EH (cell line): Measurements from ENCODE around the gene HNF4A.

Experiments used
- DNase-seq: peaks from one replicate; pipeline ENCODE4 v3.0.0-alpha.2; 2015; ENCODE audit warnings: low read depth

HNF4A gene

DNA sequence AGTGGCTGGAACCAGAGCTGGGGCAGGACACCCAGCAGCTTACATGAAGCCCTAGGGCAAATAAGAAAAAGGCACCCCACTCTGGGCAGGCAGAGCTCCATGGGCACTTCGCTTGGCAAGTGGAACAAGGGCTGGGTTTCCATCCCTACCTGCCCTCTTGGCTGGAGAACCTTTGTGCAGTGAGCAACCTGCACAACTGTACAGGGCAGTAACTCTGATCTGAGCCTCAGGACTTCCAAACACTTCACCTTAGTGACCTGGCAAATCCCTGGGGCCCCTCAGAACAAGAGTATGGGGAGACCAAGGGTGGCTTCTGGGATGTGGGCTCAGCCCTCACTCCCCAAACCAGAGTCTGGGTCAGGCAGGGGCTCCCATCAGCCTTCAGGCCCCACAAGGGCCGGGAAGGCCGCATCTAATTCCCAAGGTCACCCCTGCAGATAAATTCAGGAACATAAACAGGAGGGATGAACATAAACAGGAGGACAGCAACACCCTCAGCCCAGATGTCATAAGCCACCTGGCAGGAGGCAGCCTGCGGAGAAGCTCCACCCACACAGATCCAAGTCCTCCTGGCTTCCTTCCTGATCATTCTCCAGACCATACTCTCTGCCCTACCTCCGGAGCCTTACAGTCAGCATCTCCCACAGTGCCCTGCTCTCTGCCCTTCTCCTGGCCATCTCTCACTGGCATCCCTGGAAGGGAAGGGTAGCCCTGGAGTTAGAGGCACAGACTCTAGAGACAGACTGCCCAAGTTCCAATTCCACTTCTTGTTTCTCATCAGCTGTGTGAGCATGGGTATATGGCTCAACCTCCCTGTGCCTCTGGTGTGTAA, 37.5 kb downstream of the HNF4A start:
- DNase-seq: no peak

- no peak for DNase-seq
Observed at GRCh38 chr20:44393608-44394451, 38.3 kb downstream of the HNF4A start.

GRCh38 chr20:44394452-44394701, 38.9 kb downstream of the HNF4A start:
- no peak for DNase-seq

DNA sequence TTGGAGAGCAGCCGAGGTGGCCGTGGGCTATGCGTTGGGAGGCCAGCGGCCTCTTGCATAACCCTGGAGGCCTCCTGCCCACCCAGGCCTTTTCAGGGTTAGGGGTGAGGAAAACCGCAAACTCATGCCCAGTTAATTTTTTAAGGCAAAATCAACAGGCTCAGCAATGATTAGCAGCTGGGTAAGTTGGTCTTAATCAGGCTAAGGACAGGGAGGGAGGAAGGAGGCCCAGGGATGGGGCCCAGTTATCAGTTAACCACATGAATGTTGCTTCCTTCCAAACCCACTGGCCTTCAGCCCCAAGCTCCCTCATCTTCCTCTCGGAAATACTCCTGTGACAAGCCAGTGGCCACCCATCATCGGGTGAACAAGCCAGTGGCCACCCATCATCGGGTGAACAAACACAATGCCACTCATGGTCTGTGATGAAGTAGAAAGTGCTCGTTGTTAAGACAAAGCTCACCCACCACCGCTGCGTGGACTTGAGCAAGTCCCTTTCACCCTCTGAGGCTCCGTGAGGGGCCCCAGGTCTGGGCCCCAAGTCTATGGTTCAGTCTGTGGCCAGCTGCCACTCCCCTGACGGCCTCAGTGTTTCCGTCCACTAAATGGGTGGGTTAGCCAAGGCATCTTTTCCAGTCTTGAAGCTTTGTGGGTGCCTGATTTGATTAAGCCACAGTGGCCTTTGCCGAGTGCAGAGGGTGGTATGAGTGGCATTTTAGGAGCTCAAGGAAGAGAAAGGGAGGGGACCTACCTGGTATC, 39.4 kb downstream of the HNF4A start:
- DNase-seq: no peak

- DNase-seq: no peak
Observed at GRCh38 chr20:44395461-44396340, 40.2 kb downstream of the HNF4A start.

DNA sequence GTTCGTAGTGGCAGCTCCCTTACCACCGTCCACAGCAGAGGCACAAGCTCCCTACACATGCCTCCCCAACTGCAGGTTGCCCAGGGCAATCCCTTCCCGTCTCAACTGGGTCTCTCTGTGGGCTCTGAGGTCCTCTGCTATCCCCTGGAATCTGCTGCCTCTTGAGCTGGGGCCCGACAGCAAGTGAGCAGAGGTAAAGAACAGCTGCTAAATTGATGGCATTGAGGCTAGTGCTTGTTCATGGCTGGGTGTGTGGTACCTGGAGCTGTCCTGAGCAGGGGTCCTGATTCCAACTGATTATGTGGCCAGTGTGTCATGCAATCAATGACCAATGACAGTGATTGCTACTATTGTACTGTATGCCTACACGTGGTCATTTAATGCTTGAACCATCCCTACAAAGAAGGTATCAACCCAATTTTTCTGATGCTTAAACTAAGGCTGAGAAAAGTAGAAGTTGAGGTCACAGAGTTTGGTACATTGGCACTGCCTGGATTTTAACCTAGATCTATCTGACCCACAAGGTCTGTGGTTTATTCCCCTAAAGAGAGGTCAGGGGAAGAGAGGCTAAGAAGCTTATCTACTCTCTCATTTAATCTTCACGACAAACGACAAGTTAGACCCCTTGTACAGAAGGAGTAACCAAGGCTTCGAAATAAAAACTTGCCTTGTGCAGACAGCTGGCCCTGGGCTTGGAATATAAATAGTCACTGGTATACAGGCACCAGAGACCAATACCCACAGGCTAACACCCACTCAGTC, 41.1 kb downstream of the HNF4A start:
- no peak for DNase-seq

GRCh38 chr20:44398335-44398734, 42.8 kb downstream of the HNF4A start:
- peak; percentile 53 for DNase-seq

GRCh38 chr20:44399446-44399845, 43.9 kb downstream of the HNF4A start:
- DNase-seq: no peak

DNA sequence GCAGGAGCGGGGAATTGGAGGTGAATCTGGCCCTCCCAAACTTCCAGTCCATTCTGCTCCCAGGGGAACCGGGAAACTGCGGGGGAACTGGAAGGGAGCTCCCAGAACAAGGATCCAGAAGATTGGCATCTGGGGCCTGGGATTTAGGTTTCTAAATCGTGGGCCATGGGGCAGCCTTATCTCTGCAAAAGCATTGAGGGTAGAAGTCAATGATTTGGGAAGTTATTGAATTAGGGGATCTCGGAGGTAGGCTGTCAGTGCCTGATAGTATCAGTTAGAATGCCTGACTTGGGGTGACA, 45.1 kb downstream of the HNF4A start:
- DNase-seq: no peak

DNA sequence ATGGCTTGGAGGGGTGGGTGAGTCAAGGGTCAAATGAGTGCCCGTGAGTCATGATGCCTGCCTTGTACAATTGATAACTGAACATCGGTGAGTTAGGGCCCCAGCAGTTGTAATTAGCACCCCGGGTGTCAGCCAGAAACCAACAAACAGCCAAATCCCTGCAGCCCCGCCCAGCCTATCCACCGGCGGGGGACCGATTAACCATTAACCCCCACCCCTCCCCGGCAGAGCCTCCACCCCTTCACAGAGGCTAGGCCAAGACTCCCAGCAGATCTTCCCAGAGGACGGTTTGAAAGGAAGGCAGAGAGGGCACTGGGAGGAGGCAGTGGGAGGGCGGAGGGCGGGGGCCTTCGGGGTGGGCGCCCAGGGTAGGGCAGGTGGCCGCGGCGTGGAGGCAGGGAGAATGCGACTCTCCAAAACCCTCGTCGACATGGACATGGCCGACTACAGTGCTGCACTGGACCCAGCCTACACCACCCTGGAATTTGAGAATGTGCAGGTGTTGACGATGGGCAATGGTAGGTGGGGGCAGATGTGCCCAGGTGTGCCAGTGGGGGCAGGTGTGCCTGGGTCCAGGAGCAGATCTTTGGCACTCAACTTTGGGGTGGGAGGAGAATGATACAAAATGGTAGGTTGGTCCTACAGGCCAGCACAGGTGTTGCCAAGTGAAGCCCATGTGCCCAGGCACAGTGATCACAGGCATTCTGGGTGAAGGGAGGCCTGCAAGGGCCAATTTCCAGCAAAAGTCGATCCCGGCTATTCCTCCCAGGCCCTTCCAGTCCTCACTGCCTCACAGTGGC, 45.7 kb downstream of the HNF4A start:
- no peak for DNase-seq

- no peak for DNase-seq
Observed at GRCh38 chr20:44401770-44402390, 46.4 kb downstream of the HNF4A start.

GRCh38 chr20:44402391-44403193, 47.1 kb downstream of the HNF4A start:
- DNase-seq: no peak

DNA sequence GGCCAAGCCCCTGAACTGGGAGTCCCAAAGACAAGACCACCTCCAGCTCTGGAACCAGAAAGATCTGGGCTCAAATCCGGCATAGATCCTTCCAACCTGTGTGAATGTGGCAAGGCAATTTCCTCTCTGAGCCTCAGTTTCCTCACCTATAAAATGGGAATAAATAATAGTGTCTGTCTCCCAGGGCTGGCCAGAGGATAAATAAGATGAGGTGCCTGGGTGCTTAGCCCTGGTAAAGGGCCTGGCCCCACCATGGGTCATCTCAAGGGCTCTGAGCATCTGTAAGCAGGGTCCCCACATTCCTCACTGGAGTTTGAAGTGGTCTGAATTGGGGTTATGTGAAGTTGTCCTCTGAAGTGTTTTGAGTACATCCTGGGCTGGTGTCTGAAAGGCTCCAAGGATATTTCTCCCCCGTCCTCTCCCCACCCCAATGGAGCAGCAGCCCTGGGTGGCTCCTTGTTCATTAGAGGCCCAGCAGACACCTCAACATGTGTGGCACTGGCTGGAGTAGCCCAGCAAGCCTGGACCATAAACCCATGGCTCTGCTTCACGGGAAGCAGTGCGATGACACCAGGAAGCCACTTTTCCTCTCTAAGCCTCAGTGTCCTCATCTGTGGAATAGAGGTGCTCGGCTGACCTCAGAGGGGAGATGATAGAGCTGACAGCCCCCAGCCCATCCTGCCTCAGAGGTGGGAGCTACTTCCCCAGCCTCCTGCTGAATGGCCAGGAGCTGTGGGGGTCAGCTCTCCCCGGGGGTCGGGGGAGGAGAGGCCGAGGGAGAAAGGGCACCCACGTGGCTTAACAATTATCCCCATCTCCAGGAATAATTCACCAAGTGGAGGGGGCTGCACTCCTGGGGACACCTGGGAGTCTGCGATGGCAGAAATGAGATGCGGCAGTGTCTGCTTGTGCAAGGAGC, 48.0 kb downstream of the HNF4A start:
- DNase-seq: no peak

DNA sequence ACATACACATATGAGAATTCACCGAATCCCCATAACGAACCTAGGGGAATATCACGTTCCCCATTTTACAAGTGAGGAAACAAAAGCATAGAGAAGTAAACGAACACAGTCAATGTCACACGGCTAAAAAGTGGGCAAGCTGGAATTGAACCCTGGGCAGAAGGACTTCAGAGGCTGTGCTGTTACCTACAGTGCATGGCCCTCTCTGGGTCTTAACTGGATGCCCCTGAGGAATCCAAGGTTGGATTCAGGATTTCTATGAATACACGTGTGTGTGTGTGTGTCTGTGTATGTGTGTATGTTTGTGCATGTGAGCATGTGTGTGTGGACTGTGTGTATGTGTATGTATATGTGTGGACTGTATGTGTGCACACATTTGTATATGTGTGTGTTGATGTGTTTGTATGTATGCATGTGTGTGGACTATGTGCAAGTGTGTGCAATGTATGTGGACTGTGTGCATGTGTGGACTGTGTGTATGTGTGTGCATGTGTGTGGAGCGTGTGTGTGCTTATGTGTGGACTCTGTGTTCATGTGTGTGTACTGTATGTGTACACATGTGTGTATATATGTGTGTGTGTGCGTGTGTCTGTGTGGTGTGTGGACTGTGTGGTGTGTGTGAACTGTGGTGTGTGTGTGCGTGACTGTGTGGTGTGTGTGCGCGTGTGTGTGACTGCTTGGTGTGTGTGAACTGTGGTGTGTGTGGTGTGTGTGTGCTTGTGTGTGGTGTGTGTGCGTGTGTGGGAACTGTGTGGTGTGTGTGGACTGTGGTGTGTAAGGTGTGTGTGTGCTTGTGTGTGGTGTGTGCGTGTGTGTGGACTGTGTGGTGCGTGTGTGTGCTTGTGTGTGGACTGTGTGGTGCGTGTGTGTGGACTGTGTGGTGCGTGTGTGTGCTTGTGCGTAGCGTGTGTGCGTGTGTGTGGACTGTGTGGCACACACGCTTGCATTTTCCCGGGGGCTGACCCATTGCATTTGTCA, 49.0 kb downstream of the HNF4A start:
- no peak for DNase-seq

- DNase-seq: no peak
Observed at GRCh38 chr20:44405257-44405656, 49.8 kb downstream of the HNF4A start.

DNA sequence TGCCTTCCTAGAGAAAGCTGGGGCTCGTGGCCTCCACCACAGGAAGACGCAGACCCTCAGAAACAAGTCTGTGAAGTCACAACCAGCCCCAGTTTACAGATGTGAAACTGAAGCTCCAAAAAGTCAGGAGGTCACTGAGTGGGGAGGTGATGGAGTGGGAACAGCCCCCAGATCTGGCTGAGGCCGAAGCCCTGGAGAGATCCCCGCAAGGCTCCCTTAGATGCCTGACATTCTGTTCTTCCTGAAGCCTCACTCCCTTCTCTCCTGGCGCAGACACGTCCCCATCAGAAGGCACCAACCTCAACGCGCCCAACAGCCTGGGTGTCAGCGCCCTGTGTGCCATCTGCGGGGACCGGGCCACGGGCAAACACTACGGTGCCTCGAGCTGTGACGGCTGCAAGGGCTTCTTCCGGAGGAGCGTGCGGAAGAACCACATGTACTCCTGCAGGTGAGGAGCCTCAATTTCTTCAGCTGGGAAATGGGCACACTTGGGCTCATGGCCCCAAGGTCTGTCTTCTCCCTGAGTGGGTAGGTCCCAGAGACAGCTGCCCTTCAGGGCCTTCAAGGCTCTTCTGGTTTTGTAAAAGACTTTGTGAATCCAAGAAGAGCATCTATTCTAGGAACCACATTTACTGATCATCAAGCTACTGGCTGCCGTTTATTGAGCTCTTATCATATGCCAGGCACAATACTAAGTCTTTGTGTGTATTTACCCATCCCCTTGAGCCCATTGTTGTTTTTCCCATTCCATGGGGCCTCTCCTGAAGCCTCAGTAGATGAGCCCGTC, 50.5 kb downstream of the HNF4A start:
- no peak for DNase-seq
